ENCODE data around the gene MSH4. TPM values are rescaled to one million over a fixed set of nuclear protein-coding genes. Genes with fewer than 3 reads are reported as not detected.
"Not testable (repeated sequence)": the region's sequence is repeated elsewhere in the genome, so short reads cannot be mapped to it uniquely, and the experiment has no call there.

Gene MSH4
- under 1 TPM; 0.20 to 0.25 TPM for total RNA-seq

- no peaks in the 10 kb centered on the region for H3K9me3 Mint-ChIP-seq
Measured at GRCh38 chr1:75796376-75797272, at the start of gene MSH4. Gene MSH4, plus strand, starts transcription at chr1:75796882. Its CDS starts 104 bp downstream, at chr1:75796986.

GRCh38 chr1:75757210-75757609, 39.5 kb upstream of the MSH4 start:
- POLR2A ChIA-PET, DNase-seq, H3K4me3 Mint-ChIP-seq, H3K27ac Mint-ChIP-seq, H3K27me3 Mint-ChIP-seq, H3K4me1 Mint-ChIP-seq, CTCF ChIA-PET: not testable (repeated sequence)
- peaks cover 69% of the 10 kb centered on the region for H3K36me3 Mint-ChIP-seq (ENCODE audit: low read depth)
- peaks cover 18% of the 10 kb centered on the region for H3K9me3 Mint-ChIP-seq

More at GRCh38 chr1:75796376-75797272, at the start of gene MSH4:
- DNase-seq = no peak
- POLR2A ChIA-PET = interaction anchor here (0.6 to 3.9 kb wide), 4 partner anchors 10 to 227 kb away, joined by 3 to 30 read pairs (median 3); partner anchors contain the start of gene RABGGTB
- CTCF ChIA-PET = no interaction called here
- no peak within 1 kb of the TSS for H3K4me3 Mint-ChIP-seq
- H3K36me3 Mint-ChIP-seq (ENCODE audit: low read depth) = peaks cover 64% of the 10 kb centered on the region
- H3K4me1 Mint-ChIP-seq = peaks cover 17% of the 10 kb centered on the region
- no peak within 1 kb of the TSS for H3K27ac Mint-ChIP-seq
- no peaks in the 10 kb centered on the region for H3K27me3 Mint-ChIP-seq

GRCh38 chr1:75758543-75758942, 38.1 kb upstream of the MSH4 start:
- POLR2A ChIA-PET, H3K27ac Mint-ChIP-seq, CTCF ChIA-PET, H3K4me1 Mint-ChIP-seq, H3K4me3 Mint-ChIP-seq, DNase-seq, H3K27me3 Mint-ChIP-seq: not testable (repeated sequence)
- H3K36me3 Mint-ChIP-seq (ENCODE audit: low read depth) = peaks cover 55% of the 10 kb centered on the region
- H3K9me3 Mint-ChIP-seq = peaks cover 18% of the 10 kb centered on the region

- ChIA-PET POLR2A (no interaction called here), CTCF (no interaction called here)
- peaks cover 9% of the 10 kb centered on the region for H3K36me3 Mint-ChIP-seq (ENCODE audit: low read depth)
Measured at GRCh38 chr1:75764057-75764655, 32.5 kb upstream of the MSH4 start.

GRCh38 chr1:75765697-75766355, 30.9 kb upstream of the MSH4 start:
- H3K9me3 Mint-ChIP-seq = no peaks in the 10 kb centered on the region
- no peak overlapping the region for H3K4me3 Mint-ChIP-seq
- no peak for DNase-seq
- H3K4me1 Mint-ChIP-seq = peaks cover 2% of the 10 kb centered on the region
- ChIA-PET POLR2A (no interaction called here), CTCF (no interaction called here)
- peaks cover 6% of the 10 kb centered on the region for H3K36me3 Mint-ChIP-seq (ENCODE audit: low read depth)
- H3K27ac Mint-ChIP-seq = no peak overlapping the region
- no peaks in the 10 kb centered on the region for H3K27me3 Mint-ChIP-seq

More at GRCh38 chr1:75764057-75764655, 32.5 kb upstream of the MSH4 start:
- DNase-seq = no peak
- Mint-ChIP-seq H3K4me1 (peaks cover 2% of the 10 kb centered on the region), H3K9me3 (no peaks in the 10 kb centered on the region), H3K4me3 (no peak overlapping the region), H3K27me3 (no peaks in the 10 kb centered on the region), H3K27ac (no peak overlapping the region)

- POLR2A ChIA-PET = interaction anchor here (1.8 kb wide), 1 partner anchor 17 kb away, joined by 8 read pairs; no protein-coding TSS in a partner anchor
- DNase-seq = no peak
Measured at GRCh38 chr1:75768016-75768415, 28.7 kb upstream of the MSH4 start.

GRCh38 chr1:75770761-75771160, 25.9 kb upstream of the MSH4 start:
- POLR2A ChIA-PET = no interaction called here
- H3K9me3 Mint-ChIP-seq = no peaks in the 10 kb centered on the region
- H3K4me1 Mint-ChIP-seq = peaks cover 3% of the 10 kb centered on the region
- no peak overlapping the region for H3K27ac Mint-ChIP-seq
- peaks cover 2% of the 10 kb centered on the region for H3K36me3 Mint-ChIP-seq (ENCODE audit: low read depth)
- CTCF ChIA-PET = no interaction called here
- DNase-seq = no peak
- no peaks in the 10 kb centered on the region for H3K27me3 Mint-ChIP-seq
- no peak overlapping the region for H3K4me3 Mint-ChIP-seq

More at GRCh38 chr1:75768016-75768415, 28.7 kb upstream of the MSH4 start:
- Mint-ChIP-seq H3K27ac (no peak overlapping the region), H3K4me1 (peaks cover 2% of the 10 kb centered on the region), H3K27me3 (no peaks in the 10 kb centered on the region), H3K36me3 (ENCODE audit: low read depth) (peaks cover 2% of the 10 kb centered on the region), H3K4me3 (no peak overlapping the region), H3K9me3 (no peaks in the 10 kb centered on the region)
- CTCF ChIA-PET = no interaction called here

GRCh38 chr1:75771978-75772377, 24.7 kb upstream of the MSH4 start:
- no peak overlapping the region for H3K27ac Mint-ChIP-seq
- peaks cover 2% of the 10 kb centered on the region for H3K36me3 Mint-ChIP-seq (ENCODE audit: low read depth)
- peaks cover 1% of the 10 kb centered on the region for H3K4me1 Mint-ChIP-seq
- no peak for DNase-seq
- CTCF ChIA-PET = no interaction called here
- H3K27me3 Mint-ChIP-seq = no peaks in the 10 kb centered on the region
- POLR2A ChIA-PET = no interaction called here
- no peak overlapping the region for H3K4me3 Mint-ChIP-seq
- H3K9me3 Mint-ChIP-seq = no peaks in the 10 kb centered on the region

- H3K9me3 Mint-ChIP-seq; POLR2A ChIA-PET; H3K4me3 Mint-ChIP-seq; H3K27ac Mint-ChIP-seq; CTCF ChIA-PET; DNase-seq; H3K36me3 Mint-ChIP-seq (ENCODE audit: low read depth): not testable (repeated sequence)
- peaks cover 19% of the 10 kb centered on the region for H3K27me3 Mint-ChIP-seq
- H3K4me1 Mint-ChIP-seq = peaks cover 12% of the 10 kb centered on the region
Measured at GRCh38 chr1:75777812-75778211, 18.9 kb upstream of the MSH4 start.

GRCh38 chr1:75778694-75779093, 18.0 kb upstream of the MSH4 start:
- POLR2A ChIA-PET; H3K9me3 Mint-ChIP-seq; H3K36me3 Mint-ChIP-seq (ENCODE audit: low read depth); DNase-seq; H3K27ac Mint-ChIP-seq; H3K4me3 Mint-ChIP-seq; CTCF ChIA-PET: not testable (repeated sequence)
- Mint-ChIP-seq H3K4me1 (peaks cover 12% of the 10 kb centered on the region), H3K27me3 (peaks cover 19% of the 10 kb centered on the region)

GRCh38 chr1:75780183-75780582, 16.5 kb upstream of the MSH4 start:
- CTCF ChIA-PET = interaction anchor here (0.6 kb wide), 1 partner anchor 492 kb away, joined by 6 read pairs; no protein-coding TSS in a partner anchor
- Mint-ChIP-seq H3K4me1 (peaks cover 20% of the 10 kb centered on the region), H3K27me3 (peaks cover 19% of the 10 kb centered on the region), H3K27ac (peak overlapping the region; percentile 38)
- H3K9me3 Mint-ChIP-seq; H3K4me3 Mint-ChIP-seq; DNase-seq; H3K36me3 Mint-ChIP-seq (ENCODE audit: low read depth); POLR2A ChIA-PET: not testable (repeated sequence)

- Mint-ChIP-seq H3K36me3 (ENCODE audit: low read depth) (peaks cover 27% of the 10 kb centered on the region), H3K27me3 (peaks cover 15% of the 10 kb centered on the region), H3K4me1 (peaks cover 33% of the 10 kb centered on the region), H3K27ac (peak overlapping the region; percentile 48), H3K4me3 (peak overlapping the region; percentile 41)
- CTCF ChIA-PET, POLR2A ChIA-PET, H3K9me3 Mint-ChIP-seq, DNase-seq: not testable (repeated sequence)
Measured at GRCh38 chr1:75783920-75784319, 12.8 kb upstream of the MSH4 start.
